ENCODE data around the gene DOCK8.

Gene DOCK8

GRCh38 chr9:394347-395052 lies 179.8 kb downstream of the DOCK8 start:
- no peak for DNase-seq
- Histone ChIP-seq H3K4me3 (ENCODE audit: low read depth, low read length) (no peak overlapping the region), H3K27me3 (peaks cover 5% of the 10 kb centered on the region; the same call in 1 of the 2 replicates), H3K4me1 (no peaks in the 10 kb centered on the region), H3K9me3 (no peaks in the 10 kb centered on the region), H3K36me3 (no peaks in the 10 kb centered on the region)
- no peak for TF ChIP-seq CTCF (IDR thresholded peaks at IDR 0.05; ENCODE audit: low read depth, low read length)

- no peaks in the 10 kb centered on the region for H3K36me3 ChIP-seq
- no peaks in the 10 kb centered on the region for H3K4me1 ChIP-seq
- DNase-seq: no peak
- TF ChIP-seq CTCF (IDR thresholded peaks at IDR 0.05; ENCODE audit: low read depth, low read length): no peak
- H3K9me3 ChIP-seq: no peaks in the 10 kb centered on the region
- H3K27me3 ChIP-seq: no peaks in the 10 kb centered on the region
- H3K4me3 ChIP-seq (ENCODE audit: low read depth, low read length): no peak overlapping the region
These were observed 181.7 kb downstream of the DOCK8 start for GRCh38 chr9:396396-396795.

- Histone ChIP-seq H3K4me1 (no peaks in the 10 kb centered on the region), H3K36me3 (no peaks in the 10 kb centered on the region), H3K9me3 (no peaks in the 10 kb centered on the region), H3K27me3 (no peaks in the 10 kb centered on the region), H3K4me3 (ENCODE audit: low read depth, low read length) (no peak overlapping the region)
- DNase-seq: no peak
- no peak for TF ChIP-seq CTCF (IDR thresholded peaks at IDR 0.05; ENCODE audit: low read depth, low read length)
These were observed 183.4 kb downstream of the DOCK8 start for GRCh38 chr9:398085-398484.

- no peak for DNase-seq
- H3K4me1 ChIP-seq: no peaks in the 10 kb centered on the region
- no peak for TF ChIP-seq CTCF (IDR thresholded peaks at IDR 0.05; ENCODE audit: low read depth, low read length)
These were observed 186.6 kb downstream of the DOCK8 start for GRCh38 chr9:401223-401622.

GRCh38 chr9:404234-404633 lies 189.6 kb downstream of the DOCK8 start:
- no peaks in the 10 kb centered on the region for H3K4me1 ChIP-seq
- DNase-seq: no peak
- TF ChIP-seq CTCF (IDR thresholded peaks at IDR 0.05; ENCODE audit: low read depth, low read length): no peak

More at GRCh38 chr9:401223-401622, 186.6 kb downstream of the DOCK8 start:
- H3K36me3 ChIP-seq: no peaks in the 10 kb centered on the region
- no peaks in the 10 kb centered on the region for H3K27me3 ChIP-seq
- no peak overlapping the region for H3K4me3 ChIP-seq (ENCODE audit: low read depth, low read length)
- H3K9me3 ChIP-seq: no peaks in the 10 kb centered on the region

GRCh38 chr9:405341-405740 lies 190.7 kb downstream of the DOCK8 start:
- Histone ChIP-seq H3K36me3 (no peaks in the 10 kb centered on the region), H3K9me3 (no peaks in the 10 kb centered on the region), H3K4me1 (no peaks in the 10 kb centered on the region), H3K4me3 (ENCODE audit: low read depth, low read length) (no peak overlapping the region), H3K27me3 (no peaks in the 10 kb centered on the region)
- TF ChIP-seq CTCF (IDR thresholded peaks at IDR 0.05; ENCODE audit: low read depth, low read length): no peak
- DNase-seq: no peak

More at GRCh38 chr9:404234-404633, 189.6 kb downstream of the DOCK8 start:
- H3K9me3 ChIP-seq: no peaks in the 10 kb centered on the region
- H3K4me3 ChIP-seq (ENCODE audit: low read depth, low read length): no peak overlapping the region
- H3K27me3 ChIP-seq: no peaks in the 10 kb centered on the region
- H3K36me3 ChIP-seq: no peaks in the 10 kb centered on the region

Measured in BE2C (cell line).